Hematopoietic multipotent progenitor cell treated with erythropoietin and hydrocortisone succinate and interleukin-3 and kit ligand, for 6 days (in vitro differentiated cells): Measurements from ENCODE around the gene NFIB.

Source experiments
- DNase-seq: peaks from one replicate; pipeline ENCODE4 v3.0.0-alpha.2; 2015

Gene NFIB

DNA sequence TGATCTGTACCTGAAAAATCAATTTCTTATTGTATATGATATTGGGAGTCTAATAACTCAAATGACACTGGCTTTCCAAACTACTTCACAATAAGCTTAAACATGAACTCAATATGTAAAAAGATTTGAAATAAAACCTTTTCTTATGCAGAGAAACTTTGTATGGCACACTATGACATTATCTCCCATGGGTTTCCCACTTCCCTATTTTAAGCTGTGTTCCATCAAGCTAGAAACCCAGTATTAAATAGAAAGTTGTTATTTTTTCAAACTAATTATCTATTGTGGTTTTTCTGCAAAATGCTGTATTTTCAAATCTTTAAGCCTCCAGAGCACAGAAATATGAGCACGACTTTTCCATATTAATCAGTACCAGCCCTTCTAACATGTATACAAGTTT, 174.7 kb downstream of the NFIB start:
- DNase-seq = peak; percentile 3

DNA sequence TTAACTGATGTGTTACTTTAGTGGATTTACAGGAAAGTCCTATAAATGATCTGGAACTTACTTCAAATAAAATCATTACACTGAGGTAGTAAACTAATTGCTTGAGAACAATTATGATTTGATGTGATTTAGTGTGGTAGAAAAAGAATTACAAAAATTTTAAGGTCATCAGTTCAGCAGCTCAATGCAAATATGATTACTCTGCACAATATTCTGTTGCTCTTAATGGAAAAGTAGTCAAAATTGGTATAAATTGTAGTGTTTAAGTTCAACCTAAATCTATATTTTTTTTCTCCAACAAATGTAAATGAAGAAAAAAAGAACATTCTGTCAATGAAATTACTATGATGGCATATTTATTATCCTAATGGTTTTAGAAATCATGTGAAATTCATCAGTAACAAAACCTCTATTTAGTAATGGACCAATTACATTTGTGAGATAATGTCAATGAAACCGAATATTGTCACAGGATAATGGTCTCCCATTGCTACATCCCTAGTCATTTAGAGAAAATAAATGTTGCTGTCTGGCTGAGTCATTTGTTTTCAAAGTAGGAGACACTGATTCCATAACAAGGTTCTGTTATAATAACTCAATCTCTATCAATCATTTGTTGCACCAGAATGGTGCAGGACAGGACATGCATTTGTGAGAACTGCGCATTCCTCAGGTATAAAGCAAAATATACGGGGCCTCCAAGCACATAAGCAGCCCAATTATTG, 177.1 kb downstream of the NFIB start:
- DNase-seq = no peak

DNA sequence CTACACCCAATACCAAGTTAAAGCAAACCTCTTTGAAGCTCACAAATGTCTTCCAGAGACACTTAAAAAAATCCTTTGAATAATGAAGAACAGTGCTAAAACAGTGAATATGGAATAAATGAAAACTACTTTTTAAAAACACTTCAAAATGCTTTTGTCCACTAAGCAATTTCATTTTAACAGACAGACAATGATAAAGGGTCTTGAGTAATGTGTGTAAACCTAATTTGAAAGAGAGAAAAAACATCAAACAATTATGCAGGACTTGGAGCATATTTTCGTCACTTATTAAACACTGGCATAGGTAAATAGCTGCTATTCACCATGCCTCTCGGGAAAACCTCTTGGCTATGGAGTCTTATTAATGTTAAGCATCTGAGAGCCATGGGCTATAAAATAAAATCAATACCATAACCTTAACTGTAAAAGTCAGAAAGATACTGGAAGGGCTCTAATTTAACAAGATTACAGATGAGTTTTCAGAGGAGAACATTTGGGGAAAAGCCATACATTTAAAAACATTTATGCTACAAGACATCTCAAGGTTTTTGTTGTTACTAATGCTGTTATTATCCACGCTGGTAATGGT, 177.8 kb downstream of the NFIB start:
- no peak for DNase-seq

DNA sequence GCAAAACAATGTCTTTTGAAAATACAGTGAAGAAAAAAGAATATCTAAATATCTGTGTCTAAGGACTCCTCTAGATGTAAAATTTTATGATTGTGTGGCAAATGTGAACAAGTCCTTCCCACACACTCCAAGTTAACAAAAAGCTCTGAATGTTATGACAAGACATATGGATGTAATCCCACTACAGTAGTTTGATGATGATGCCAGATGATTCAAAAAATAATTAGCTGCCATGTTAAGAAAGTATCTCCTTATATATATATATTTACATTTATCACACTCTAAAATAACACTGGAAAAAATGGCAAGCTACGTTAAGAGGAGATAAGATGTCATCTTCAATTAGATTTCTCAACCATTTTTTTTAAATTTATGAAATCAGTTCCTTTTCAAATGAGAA, 178.5 kb downstream of the NFIB start:
- DNase-seq = no peak

DNA sequence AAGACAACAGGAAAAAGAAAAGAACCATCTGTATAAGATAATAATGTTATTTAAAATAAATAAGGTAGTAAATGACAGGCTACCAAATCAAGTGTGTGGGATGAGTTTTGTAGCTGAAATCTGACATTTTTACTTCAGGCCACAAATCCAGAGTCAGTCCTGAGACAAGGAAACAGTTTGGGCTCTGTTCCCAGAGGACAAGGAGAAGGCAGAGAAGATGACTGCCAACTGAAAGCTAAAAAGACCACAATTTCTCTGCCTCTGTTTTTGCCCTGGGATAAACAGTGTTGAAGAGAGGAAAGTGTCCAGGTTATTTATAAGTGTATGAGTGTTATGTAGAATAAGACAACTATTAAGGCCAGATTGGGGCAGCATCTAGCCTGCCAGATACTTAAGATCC, 180.5 kb downstream of the NFIB start:
- no peak for DNase-seq

DNA sequence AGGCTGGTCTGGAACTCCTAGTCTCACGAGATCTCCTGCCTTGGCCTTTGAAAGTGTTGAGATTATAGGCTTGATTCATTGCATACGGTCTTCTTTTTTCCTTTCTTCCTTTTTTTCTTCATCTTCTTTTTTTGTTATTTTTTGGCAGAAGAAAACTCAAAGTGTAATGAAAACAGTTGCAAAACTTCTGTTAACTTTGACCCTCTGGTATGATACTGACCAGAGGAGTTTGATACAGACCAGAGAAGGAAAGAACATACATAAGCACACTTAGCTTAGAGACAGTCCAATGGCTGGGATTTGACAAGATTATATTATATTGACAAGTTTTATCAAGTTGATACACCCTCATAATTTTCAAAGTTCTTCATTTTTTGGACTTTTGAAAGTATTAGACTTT, 181.2 kb downstream of the NFIB start:
- no peak for DNase-seq

DNA sequence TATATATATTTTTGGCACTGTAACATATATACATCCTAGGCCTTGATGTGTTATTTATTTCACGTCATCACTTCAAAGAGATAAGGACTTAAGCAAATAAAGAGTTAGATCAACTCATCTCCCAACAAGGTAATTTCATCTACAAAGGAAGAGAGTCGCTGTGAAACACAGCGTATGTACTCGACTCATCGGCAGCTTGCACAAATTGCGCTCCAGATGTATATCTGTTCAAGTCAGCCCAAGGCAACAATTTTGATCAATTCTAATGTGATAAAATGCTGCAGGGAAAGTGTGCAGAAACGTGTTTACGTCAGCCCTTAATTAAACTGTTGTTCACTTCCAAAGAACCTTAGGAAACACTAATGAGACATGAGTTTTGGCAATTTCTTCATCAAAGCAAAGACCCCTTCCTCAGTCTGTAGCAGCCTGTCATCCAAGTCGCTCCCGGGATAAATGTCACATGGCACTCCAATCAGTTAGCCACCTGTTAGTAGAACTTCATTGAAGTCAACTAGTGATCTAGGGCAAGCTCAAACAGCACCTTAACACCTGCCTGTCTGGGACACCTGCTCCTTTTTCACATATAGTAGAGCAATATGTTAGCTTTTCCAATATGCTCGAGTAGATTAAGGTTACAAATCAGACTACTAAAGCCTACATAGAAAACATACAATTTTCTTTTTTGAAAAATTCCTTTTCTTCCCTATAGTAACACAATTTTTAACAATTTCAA, 182.4 kb downstream of the NFIB start:
- DNase-seq = no peak

DNA sequence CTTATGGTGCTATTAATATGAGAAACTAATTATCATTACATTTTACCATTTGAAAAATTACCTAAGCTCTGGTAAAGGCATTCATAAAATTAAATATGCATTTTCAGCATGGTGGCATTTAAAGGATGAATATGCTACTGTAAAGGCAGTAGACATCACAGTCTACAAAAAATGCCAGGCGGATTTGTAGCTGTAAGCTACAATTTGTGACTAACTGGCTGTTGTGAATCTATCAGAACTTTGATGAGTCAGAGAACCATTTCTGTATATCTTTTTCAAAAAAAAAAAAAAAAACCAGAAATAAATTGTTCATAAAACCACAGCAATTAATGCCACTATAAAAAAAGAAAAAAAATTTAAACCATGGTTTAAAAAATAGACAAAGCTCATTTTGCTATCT, 186.3 kb downstream of the NFIB start:
- no peak for DNase-seq

DNA sequence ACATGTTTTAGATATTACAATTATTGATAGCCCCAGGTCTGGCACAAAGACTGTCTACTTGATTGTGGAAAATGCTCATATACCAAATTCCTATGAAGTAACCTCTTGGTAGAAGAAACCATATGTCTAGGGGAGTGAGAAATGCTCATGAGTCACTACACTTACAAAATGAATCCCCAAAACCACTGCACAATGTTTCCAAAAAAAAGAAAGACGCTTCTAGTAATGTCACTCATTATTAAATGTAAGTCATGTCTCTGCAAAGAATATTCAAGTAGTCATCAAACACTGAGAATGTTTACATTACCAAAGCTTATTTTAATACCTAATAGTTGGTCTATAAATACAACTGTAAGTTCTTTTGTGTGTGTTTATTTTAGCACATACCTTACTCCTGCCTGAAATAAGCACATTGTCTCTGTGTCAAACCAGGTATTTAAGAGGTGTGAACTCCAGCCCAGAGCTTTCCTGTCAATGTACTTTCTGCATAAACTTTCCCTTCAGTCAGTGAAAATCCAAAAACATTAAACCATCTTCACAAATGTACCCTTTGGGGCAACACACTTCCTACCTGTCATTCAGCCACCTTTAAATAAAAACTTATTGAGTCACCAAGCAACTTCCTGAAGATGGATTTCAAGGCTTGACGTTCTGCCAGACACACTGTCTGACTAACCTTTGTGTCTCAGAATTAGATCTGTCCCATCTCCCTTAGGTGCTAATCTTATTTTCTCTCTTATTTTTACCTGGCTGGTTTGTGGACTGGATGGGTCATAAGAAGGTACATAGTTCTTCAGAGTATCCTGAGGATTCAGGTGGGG, 194.0 kb downstream of the NFIB start:
- DNase-seq = no peak

DNA sequence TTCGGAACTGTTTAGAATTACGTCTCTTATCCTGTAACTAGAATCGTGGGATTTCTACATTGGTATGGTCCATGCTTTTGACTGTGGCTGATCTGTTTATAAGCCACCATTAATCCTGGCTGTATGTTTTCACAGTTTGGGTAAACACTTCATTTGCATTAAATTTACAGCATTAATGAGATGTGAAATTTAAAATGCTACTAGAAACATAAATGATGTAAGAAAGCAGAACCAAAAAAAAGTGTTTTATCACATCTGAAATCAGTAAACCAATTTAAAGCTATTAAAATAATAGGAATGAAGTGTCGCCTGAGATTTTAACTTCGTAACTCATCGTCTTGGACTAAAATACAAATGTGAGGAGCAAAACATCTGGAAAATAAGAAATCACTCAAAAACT, 201.7 kb downstream of the NFIB start:
- DNase-seq = no peak

DNA sequence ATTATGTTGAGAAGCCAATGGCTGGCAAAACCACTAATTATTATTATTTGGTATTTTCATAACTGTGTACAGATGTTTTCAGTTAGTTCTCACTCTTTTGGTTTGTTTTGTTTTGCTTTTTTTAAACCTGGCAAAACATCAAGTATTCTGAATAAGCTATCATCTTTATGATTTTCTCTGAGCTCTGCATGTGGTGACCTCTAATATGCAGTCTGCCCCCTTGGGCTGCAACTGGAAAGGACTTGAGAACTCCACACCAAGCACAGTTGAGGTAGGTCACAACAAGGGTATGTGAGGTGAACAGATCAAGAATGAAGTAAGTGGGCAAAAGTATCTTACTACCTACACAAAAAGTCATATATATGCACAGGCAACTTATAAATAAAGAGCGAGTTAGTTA, 202.2 kb downstream of the NFIB start:
- DNase-seq = no peak

DNA sequence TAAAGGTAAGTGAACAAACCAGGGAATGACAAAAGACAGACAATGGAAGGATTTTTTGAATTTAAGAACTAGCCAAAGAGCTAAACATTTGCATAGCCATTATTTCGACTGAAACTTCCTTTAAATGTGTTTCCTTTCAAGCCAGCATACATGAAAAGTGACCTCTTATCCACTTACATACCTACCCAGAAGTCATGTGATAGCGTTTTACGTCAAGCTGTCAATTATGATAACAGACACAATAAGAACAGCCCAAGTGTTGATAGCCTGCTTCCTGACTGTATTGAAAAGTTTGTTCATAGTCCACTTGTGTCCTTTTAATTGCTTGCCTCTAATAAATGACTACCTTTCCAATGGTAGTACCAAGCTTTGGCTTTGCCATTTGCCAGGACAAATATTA, 206.0 kb downstream of the NFIB start:
- peak; percentile 49 for DNase-seq

DNA sequence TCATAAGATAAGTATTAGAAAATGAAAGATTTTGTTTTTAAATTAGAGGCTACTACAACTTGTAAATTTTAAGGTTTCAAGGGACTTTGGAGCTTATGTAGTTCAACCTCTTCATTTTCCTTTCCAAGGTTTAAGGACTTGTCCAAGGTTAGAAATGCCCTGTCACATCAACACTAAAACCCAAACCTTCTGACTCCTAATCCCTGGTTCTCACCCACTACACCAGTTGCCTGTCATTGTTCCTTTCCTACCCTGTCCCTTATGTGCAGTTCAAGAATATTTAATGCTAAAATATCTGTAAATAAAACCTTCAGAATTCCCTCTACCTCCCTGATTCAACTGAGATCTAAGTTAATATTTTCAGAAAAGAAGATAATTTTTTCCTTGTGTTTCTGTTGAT, 206.4 kb downstream of the NFIB start:
- DNase-seq = no peak

DNA sequence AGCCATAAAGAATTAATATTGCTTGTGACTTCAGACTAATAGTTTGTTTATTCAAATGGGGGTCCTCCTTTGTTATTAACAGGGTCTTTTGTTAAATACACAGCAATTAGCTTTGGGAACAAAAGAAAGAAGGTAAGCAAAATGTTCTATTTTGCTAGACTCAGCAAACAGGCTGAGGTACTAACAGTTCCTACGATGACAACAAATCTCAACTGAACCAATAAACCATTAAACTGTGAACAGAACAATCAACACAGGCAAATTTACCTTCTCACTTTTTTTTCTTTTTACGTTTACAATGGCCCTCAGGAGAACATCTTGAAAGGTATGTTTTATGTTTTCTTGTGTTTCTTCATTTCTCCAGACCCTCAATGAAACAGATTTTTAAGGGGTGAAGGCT, 207.2 kb downstream of the NFIB start:
- DNase-seq = no peak

DNA sequence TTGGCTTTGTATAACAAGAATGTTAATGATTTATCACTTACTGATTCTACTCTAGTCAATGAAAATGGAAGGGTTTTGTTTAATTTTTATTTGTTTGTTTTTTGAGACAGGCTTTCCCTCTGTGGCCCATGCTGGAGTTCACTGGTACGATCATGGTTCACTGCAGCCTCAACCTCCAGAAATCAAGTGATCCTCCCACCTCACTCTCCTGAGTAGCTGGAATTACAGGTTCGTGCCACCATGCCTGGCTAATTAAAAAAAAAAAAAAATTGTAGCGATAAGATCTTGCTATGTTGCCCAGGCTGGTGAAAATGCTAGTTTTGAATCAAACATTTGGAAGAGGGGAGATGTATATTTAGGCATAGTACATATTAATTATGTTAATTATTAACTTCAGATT, 209.4 kb downstream of the NFIB start:
- no peak for DNase-seq

DNA sequence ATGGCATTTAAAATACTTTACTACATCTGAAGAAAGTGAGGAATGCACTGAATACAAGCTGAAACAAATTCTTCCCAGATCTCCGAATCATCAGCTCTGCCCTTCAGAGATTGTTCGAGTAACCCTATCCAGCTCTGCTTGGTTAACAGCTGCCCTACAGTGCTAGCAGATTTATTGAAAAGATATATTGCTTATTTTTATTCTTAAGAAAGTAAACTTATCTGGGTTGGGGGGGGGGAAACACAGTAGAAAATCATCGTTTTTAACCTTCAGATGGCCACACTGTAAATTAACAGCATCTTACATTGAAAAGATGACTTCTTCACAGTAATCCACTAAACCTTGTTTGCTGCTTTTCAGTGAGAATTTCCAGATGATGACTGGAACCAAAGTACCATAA, 210.8 kb downstream of the NFIB start:
- no peak for DNase-seq

DNA sequence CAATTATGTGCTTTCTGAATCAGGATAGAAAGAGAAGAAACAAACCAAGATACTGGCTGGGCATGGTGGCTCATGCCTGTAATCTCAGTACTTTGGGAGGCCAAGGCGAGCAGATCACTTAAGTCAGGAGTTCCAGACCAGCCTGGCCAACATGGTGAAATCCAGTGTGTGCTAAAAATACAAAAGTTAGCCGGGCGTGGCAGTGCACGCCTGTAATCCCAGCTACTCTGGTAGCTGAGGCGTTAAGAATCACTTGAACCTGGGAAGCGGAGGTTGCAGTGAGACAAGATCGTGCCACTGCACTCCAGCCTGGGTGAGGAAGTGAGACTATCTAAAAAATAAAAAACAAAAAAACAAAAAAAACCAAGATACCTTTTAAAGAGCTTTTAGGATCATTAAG, 214.2 kb downstream of the NFIB start:
- DNase-seq = no peak

DNA sequence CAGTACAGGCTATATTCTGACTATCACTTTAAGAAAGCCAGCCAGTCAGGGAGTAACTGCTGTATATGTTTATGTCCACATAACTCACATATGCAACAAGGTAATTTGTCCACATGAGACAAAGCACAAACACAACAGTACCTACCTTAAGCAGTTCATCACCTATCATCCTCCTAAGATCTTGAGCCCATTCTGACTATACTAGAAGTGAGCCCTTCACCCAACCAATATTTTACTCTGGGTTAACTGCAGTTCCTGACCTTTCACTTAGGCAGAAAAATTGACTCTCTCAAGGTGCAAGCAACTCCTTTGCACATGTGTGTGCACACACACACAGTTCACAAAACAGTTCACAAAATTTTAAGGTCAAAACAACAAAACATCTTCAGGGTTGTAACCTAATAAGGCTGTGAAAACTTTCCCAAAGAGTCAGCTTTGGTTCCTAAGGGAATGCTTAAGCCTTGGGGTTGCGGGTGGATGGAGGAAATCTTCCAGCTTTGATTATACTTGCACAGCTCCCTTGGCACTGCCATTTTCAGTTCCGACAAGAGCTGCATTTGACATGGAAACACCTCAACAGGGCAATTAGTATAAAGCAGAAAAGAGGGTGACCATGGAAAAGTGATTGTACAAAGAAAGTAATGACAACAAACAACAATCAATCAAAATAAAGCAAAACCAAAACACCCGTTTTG, 215.3 kb downstream of the NFIB start:
- no peak for DNase-seq

DNA sequence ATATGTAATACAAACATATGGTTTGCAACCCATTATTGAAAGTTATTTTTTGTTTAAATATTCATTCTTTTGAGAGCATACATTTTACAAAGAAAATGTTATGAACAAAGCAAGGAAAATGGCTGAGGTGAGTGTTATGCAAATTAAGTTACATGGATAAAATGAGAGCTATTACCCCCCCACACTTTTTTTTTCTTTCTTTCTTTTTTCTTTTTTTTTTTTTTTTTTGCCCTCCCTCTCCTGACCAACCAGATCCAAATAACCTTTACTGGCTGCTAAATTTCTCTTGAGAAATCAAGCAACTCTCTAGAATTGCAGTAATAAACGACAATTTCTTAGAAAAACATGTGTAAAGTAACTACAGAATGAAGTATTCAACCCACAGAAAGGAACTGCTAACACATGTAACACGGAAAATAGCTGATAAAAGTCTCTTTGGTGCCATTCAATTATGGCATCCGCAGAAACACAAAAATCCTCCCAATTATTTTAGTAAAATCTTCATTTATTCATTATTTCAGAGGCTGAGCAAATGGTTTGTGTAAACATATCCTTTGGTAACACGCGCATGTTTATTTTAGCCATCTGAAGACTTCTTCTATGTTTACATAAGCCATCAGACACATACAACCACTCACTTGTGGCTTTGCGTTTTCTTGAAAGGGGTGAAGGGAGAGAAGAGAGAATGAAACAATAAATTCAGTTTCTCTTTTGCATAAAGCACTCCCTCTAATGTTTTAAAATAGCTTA, 216.1 kb downstream of the NFIB start:
- DNase-seq = no peak

DNA sequence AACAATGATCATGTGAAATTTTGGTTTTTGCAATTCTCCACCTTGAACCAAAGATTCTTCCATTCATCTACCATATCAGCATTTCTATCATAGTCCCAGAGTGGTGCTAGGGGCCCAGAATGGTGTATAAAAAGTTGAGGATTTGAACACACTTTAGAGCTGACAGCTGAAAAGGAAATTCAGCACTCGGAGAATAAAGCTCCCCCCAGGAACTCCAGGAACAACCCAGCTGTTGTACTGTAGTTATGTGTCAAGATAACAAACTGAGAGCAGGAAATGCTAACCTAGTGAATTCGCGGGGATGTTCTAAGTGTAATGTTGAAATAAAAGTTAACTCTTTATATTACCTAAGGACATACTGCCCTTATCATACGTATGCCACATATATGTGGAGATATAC, 216.7 kb downstream of the NFIB start:
- no peak for DNase-seq

DNA sequence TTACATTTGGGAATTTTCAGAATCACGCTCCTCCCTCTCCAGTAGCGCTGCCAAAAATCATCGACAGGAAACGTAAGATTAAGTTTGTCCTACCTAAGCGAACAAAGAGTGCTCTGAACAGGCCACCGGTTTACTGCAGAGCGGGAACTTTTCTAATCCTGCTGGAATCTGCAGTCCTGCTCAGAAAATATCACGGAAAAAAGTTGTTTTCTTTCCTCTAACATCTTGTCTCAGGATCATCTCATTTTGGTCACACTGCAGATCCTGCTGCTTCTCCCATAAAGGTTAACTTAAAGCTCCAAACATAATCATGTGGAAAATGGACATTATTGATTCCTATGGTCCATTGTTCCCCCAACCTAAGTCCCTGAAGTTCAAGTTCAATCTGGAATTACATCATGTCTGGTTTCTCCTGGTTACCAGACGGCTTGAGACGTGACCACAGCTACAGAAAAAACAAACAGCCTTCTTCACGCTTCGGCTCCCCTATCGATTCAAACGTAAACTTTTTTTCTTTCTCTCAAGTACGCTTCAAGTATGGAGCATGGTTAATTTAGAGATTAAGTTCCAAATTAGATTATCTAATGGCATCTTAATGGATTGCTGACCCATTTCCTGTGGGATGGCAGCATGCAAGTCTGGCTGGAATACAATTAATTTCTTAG, 217.6 kb downstream of the NFIB start:
- no peak for DNase-seq

DNA sequence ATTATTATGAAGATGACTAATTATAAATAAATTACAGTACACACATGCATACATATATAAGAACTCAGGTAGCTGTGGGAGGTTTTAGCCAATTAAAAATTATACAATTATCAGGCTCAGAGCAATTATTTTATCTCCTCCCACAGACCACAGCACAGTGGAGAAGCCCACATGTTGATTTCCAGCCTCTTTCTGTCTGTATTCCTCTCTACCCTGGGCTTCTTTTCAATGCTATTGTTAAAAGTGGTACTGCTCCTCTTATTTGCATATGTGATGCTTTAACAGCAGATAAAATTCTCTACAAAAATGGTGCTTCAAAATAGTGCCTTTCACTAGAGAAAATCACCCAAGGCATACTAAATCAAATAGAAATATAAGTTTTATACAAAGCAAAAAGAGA, 218.7 kb downstream of the NFIB start:
- DNase-seq = no peak
